NCI-H2029 (cell line): ENCODE results near the gene SDK1.

Experiments used
- DNase-seq: peaks from one replicate; lab custom pipeline; 2025; lab: John Stamatoyannopoulos, UW

Gene SDK1

GRCh38 chr7:4021413-4021812, 720.4 kb downstream of the SDK1 start:
- no peak for DNase-seq

- no peak for DNase-seq
Observed at GRCh38 chr7:4022265-4022664, 721.2 kb downstream of the SDK1 start.

GRCh38 chr7:4023502-4023901, 722.5 kb downstream of the SDK1 start:
- DNase-seq, result no peak

- no peak for DNase-seq
Observed at GRCh38 chr7:4024133-4024532, 723.1 kb downstream of the SDK1 start.

- no peak for DNase-seq
Observed at GRCh38 chr7:4024806-4025205, 723.8 kb downstream of the SDK1 start.

GRCh38 chr7:4025210-4025609, 724.2 kb downstream of the SDK1 start:
- DNase-seq, result no peak

- no peak for DNase-seq
Observed at GRCh38 chr7:4025694-4026615, 724.9 kb downstream of the SDK1 start.

- DNase-seq, result no peak
Observed at GRCh38 chr7:4026941-4027486, 726.0 kb downstream of the SDK1 start.

GRCh38 chr7:4028221-4028620, 727.2 kb downstream of the SDK1 start:
- no peak for DNase-seq

- DNase-seq, result no peak
Observed at GRCh38 chr7:4029941-4030340, 728.9 kb downstream of the SDK1 start.

GRCh38 chr7:4030346-4030950, 729.4 kb downstream of the SDK1 start:
- DNase-seq, result no peak

GRCh38 chr7:4033996-4034395, 732.9 kb downstream of the SDK1 start:
- no peak for DNase-seq

- DNase-seq, result no peak
Observed at GRCh38 chr7:4037308-4037707, 736.3 kb downstream of the SDK1 start.

GRCh38 chr7:4037877-4038276, 736.8 kb downstream of the SDK1 start:
- no peak for DNase-seq

- no peak for DNase-seq
Observed at GRCh38 chr7:4040109-4040928, 739.3 kb downstream of the SDK1 start.

- DNase-seq, result no peak
Observed at GRCh38 chr7:4042402-4043045, 741.5 kb downstream of the SDK1 start.

- no peak for DNase-seq
Observed at GRCh38 chr7:4043988-4044387, 742.9 kb downstream of the SDK1 start.

- no peak for DNase-seq
Observed at GRCh38 chr7:4045450-4045849, 744.4 kb downstream of the SDK1 start.

GRCh38 chr7:4045975-4046374, 744.9 kb downstream of the SDK1 start:
- DNase-seq, result no peak

GRCh38 chr7:4048336-4048735, 747.3 kb downstream of the SDK1 start:
- DNase-seq, result no peak

- DNase-seq, result no peak
Observed at GRCh38 chr7:4049202-4049601, 748.1 kb downstream of the SDK1 start.

- DNase-seq, result no peak
Observed at GRCh38 chr7:4050126-4050660, 749.1 kb downstream of the SDK1 start.
